Stimulated activated CD8-positive, alpha-beta memory T cell treated with anti-CD3 and anti-CD28 coated beads, Interleukin-4, amount 100 ng/mL, for 1 hour (primary cell): Measurements from ENCODE around the gene PDK4.

Experiments
- DNase-seq, 2 donors: peaks; one replicate each; pipeline ENCODE4 v3.0.0-alpha.2; 2020; ENCODE audit warnings: low read depth in 2 of 2, low spot score in 1 of 2

Gene PDK4

GRCh38 chr7:95535662-95536061, 60.7 kb downstream of the PDK4 start:
- DNase-seq, result no peak

- DNase-seq, result no peak
Measured at GRCh38 chr7:95534796-95535195, 61.5 kb downstream of the PDK4 start.
